GM10266 (cell line): ENCODE results near the gene TMEM143.

Experiments used
- DNase-seq: peaks from one replicate; pipeline ENCODE4 v3.0.0; 2012; ENCODE audit errors: extremely low spot score
- CTCF ChIP-seq: IDR thresholded peaks from 2 replicates; pipeline ENCODE4 v1.5.1; 2012; ENCODE audit warnings: mild to moderate bottlenecking, low read depth; ENCODE audit not compliant: control insufficient read depth, insufficient read depth; ENCODE audit errors: missing control alignments

TMEM143 gene

GRCh38 chr19:48398375-48399235, 34.9 kb upstream of the TMEM143 start:
- peak; percentile 94 for DNase-seq

GRCh38 chr19:48398102-48398374, 34.3 kb upstream of the TMEM143 start:
- DNase-seq: no peak

More at GRCh38 chr19:48398375-48399235, 34.9 kb upstream of the TMEM143 start:
- TF ChIP-seq CTCF: no peak

GRCh38 chr19:48397263-48398101, 33.7 kb upstream of the TMEM143 start:
- no peak for TF ChIP-seq CTCF
- DNase-seq: peak; percentile 23

More at GRCh38 chr19:48398102-48398374, 34.3 kb upstream of the TMEM143 start:
- no peak for TF ChIP-seq CTCF

- DNase-seq: peak; percentile 30
Measured at GRCh38 chr19:48396824-48397176, 33.1 kb upstream of the TMEM143 start.

GRCh38 chr19:48396016-48396823, 32.5 kb upstream of the TMEM143 start:
- DNase-seq: no peak
- no peak for TF ChIP-seq CTCF

More at GRCh38 chr19:48396824-48397176, 33.1 kb upstream of the TMEM143 start:
- TF ChIP-seq CTCF: no peak

GRCh38 chr19:48395499-48395898, 31.8 kb upstream of the TMEM143 start:
- peak; percentile 25 for DNase-seq
- no peak for TF ChIP-seq CTCF
